K562 (cell line): Measurements from ENCODE around the gene NRF1. TPM values are rescaled to one million over a fixed set of nuclear protein-coding genes. Genes with fewer than 3 reads are reported as not detected.

Experiments used
- C11orf30 ChIP-seq: fragments of 450-650 bp; IDR thresholded peaks from 2 replicates; pipeline ENCODE4 v1.6.1; 2016; ENCODE audit warnings: low read depth, mild to moderate bottlenecking
- FOXM1 ChIP-seq, 2 experiments: fragments of 450-650 bp in 1 of 2; sonication (generic) in 1 of 2; formaldehyde crosslinking in 1 of 2; IDR thresholded peaks; 2 replicates each; pipeline versions ENCODE4 v1.6.1 to v1.9.0; 2017 to 2022; ENCODE audit warnings: low read depth in 2 of 2, mild to moderate bottlenecking in 2 of 2, missing genetic modification reagents in 1 of 2, moderate library complexity in 1 of 2
- HMBOX1 ChIP-seq: sonication (generic); IDR thresholded peaks from 2 replicates; pipeline ENCODE4 v1.6.1; 2016
- MXD1 ChIP-seq: fragments of 250-450 bp; sonication (Bioruptor Pico); IDR thresholded peaks from 2 replicates; pipeline ENCODE4 v1.8.0; 2021; ENCODE audit warnings: borderline replicate concordance, mild to moderate bottlenecking, moderate library complexity; ENCODE audit not compliant: poor library complexity, severe bottlenecking
- SMARCB1 ChIP-seq: IDR thresholded peaks from 2 replicates; pipeline ENCODE4 v1.6.1; 2011; ENCODE audit warnings: improper control_type of control experiment, low read depth; ENCODE audit not compliant: insufficient read length
- TEAD4 ChIP-seq, 2 experiments: sonication (generic) in 1 of 2; formaldehyde crosslinking in 1 of 2; IDR thresholded peaks; 2 replicates each; pipeline versions ENCODE4 v1.6.1 to v1.8.0; 2012 to 2022; ENCODE audit warnings: borderline replicate concordance in 1 of 2, inconsistent platforms in 1 of 2, low read length in 1 of 2, mild to moderate bottlenecking in 1 of 2, missing genetic modification reagents in 1 of 2
- ZNF134 ChIP-seq: fragments of 250-450 bp; sonication (Bioruptor Pico); conservative IDR thresholded peaks from 2 replicates; pipeline ENCODE4 v1.4.0; 2020
- ZNF407 ChIP-seq: fragments of 450-650 bp; IDR thresholded peaks from 2 replicates; pipeline ENCODE4 v1.6.1; 2016; ENCODE audit warnings: low read depth
- polyA plus RNA-seq, 8 experiments: library from polyadenylated mRNA; depleted of rRNA in 4 of 8; stranded (reverse) in 5 of 8; unstranded in 3 of 8; fragments of >200 nt; fragmentation: Nextera tagmentation in 2 of 8; fragmentation: Illumina TruSeq in 1 of 8; extraction: Ambion mirVana in 2 of 8; extraction: Trizol in 1 of 8; gene quantifications; 2 replicates each; pipeline versions ENCODE4 v1.2.1 to v1.2.3, GENCODE V29; 2011 to 2014; ENCODE audit warnings: inconsistent platforms in 1 of 8, missing spikeins in 1 of 8
- total RNA-seq, 7 experiments: library from RNA; depleted of rRNA in 6 of 7; stranded (reverse); fragments of >200 nt in 6 of 7; fragmentation: Illumina TruSeq in 2 of 7; extraction: Trizol in 2 of 7; gene quantifications; 2 replicates each; pipeline versions ENCODE4 v1.2.1 to v1.2.3, GENCODE V29; 2011 to 2021; ENCODE audit warnings: low replicate concordance in 1 of 7
- TF ChIP-seq, protein P1 (sequence below): IDR thresholded peaks from 2 replicates; pipeline ENCODE4 v1.6.1; 2016; ENCODE audit warnings: missing genetic modification characterization, missing compliant biosample characterization
- TF ChIP-seq, protein P2 (sequence below): fragments of 450-650 bp; IDR thresholded peaks from 2 replicates; pipeline ENCODE4 v1.6.1; 2016; ENCODE audit warnings: mild to moderate bottlenecking

NRF1 gene
- total and polyA plus RNA-seq, 9 of the 15 experiments (the other 6 are each of a cell fraction or from before 2014, with no cell fraction given) = 8.6 to 28.8 (median 20.3) TPM

GRCh38 chr7:129698516-129699418 lies 87.2 kb downstream of the NRF1 start (continued):
- TF ChIP-seq ZNF407 (no peak), TEAD4 (IDR thresholded peaks at IDR 0.05; ENCODE audit: low read length) (peak; percentile 22; the same call in 1 of the 2 replicates), TEAD4 (CRISPR knock-in tag; IDR thresholded peaks at IDR 0.05; ENCODE audit: borderline replicate concordance) (no peak), ZNF134 (CRISPR knock-in tag) (no peak), C11orf30 (no peak), MXD1 (CRISPR knock-in tag) (no peak), SMARCB1 (no peak), HMBOX1 (no peak), FOXM1 (IDR thresholded peaks at IDR 0.05; ENCODE audit: low read depth) (no peak), FOXM1 (CRISPR knock-in tag; IDR thresholded peaks at IDR 0.05; ENCODE audit: low read depth) (no peak)
- TF ChIP-seq, protein P1, sequence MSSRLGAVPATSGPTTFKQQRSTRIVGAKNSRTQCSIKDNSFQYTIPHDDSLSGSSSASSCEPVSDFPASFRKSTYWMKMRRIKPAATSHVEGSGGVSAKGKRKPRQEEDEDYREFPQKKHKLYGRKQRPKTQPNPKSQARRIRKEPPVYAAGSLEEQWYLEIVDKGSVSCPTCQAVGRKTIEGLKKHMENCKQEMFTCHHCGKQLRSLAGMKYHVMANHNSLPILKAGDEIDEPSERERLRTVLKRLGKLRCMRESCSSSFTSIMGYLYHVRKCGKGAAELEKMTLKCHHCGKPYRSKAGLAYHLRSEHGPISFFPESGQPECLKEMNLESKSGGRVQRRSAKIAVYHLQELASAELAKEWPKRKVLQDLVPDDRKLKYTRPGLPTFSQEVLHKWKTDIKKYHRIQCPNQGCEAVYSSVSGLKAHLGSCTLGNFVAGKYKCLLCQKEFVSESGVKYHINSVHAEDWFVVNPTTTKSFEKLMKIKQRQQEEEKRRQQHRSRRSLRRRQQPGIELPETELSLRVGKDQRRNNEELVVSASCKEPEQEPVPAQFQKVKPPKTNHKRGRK (tag) = no peak
- TF ChIP-seq, protein P2, sequence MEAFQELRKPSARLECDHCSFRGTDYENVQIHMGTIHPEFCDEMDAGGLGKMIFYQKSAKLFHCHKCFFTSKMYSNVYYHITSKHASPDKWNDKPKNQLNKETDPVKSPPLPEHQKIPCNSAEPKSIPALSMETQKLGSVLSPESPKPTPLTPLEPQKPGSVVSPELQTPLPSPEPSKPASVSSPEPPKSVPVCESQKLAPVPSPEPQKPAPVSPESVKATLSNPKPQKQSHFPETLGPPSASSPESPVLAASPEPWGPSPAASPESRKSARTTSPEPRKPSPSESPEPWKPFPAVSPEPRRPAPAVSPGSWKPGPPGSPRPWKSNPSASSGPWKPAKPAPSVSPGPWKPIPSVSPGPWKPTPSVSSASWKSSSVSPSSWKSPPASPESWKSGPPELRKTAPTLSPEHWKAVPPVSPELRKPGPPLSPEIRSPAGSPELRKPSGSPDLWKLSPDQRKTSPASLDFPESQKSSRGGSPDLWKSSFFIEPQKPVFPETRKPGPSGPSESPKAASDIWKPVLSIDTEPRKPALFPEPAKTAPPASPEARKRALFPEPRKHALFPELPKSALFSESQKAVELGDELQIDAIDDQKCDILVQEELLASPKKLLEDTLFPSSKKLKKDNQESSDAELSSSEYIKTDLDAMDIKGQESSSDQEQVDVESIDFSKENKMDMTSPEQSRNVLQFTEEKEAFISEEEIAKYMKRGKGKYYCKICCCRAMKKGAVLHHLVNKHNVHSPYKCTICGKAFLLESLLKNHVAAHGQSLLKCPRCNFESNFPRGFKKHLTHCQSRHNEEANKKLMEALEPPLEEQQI = no peak
